ENCODE results near the gene STXBP4.

STXBP4 gene

GRCh38 chr17:55149485-55149884 is 180.9 kb downstream of the STXBP4 start:
- Mint-ChIP-seq H3K36me3 (ENCODE audit: low read depth) (no peaks in the 10 kb centered on the region), H3K4me1 (ENCODE audit: low read depth) (no peaks in the 10 kb centered on the region), H3K9me3 (no peaks in the 10 kb centered on the region), H3K4me3 (no peak overlapping the region), H3K27ac (no peak overlapping the region), H3K27me3 (ENCODE audit: low read depth) (no peaks in the 10 kb centered on the region)

DNA sequence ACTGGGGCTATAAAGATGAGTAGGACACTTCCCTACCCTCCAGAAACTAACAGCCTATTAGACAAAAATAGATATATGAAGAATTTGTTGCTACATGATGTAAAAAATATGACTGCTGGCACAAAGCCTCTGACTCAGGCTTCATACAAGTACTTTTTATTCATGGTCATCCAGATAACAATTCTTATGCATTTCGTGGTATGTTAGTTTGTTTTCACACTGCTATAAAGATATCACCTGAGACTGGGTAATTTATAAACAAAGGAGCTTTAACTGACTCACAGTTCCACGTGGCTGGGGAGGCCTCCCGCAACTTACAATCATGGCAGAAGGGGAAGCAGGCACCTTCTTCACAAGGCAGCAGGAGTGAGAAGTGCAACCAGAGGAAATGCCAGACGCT is 183.7 kb downstream of the STXBP4 start:
- Mint-ChIP-seq H3K27ac (no peak overlapping the region), H3K4me1 (ENCODE audit: low read depth) (no peaks in the 10 kb centered on the region), H3K27me3 (ENCODE audit: low read depth) (no peaks in the 10 kb centered on the region), H3K36me3 (ENCODE audit: low read depth) (no peaks in the 10 kb centered on the region), H3K4me3 (no peak overlapping the region), H3K9me3 (no peaks in the 10 kb centered on the region)

- no peak overlapping the region for H3K27ac Mint-ChIP-seq
- no peaks in the 10 kb centered on the region for H3K4me1 Mint-ChIP-seq (ENCODE audit: low read depth)
- no peaks in the 10 kb centered on the region for H3K27me3 Mint-ChIP-seq (ENCODE audit: low read depth)
- H3K36me3 Mint-ChIP-seq (ENCODE audit: low read depth), result no peaks in the 10 kb centered on the region
- H3K9me3 Mint-ChIP-seq, result no peaks in the 10 kb centered on the region
- H3K4me3 Mint-ChIP-seq, result no peak overlapping the region
Observed at GRCh38 chr17:55154101-55154500, 185.5 kb downstream of the STXBP4 start.

- no peaks in the 10 kb centered on the region for H3K27me3 Mint-ChIP-seq (ENCODE audit: low read depth)
Observed at GRCh38 chr17:55155856-55156560, 187.4 kb downstream of the STXBP4 start.

GRCh38 chr17:55157165-55157564 is 188.6 kb downstream of the STXBP4 start:
- H3K4me3 Mint-ChIP-seq, result no peak overlapping the region
- no peaks in the 10 kb centered on the region for H3K9me3 Mint-ChIP-seq
- no peaks in the 10 kb centered on the region for H3K36me3 Mint-ChIP-seq (ENCODE audit: low read depth)
- H3K27ac Mint-ChIP-seq, result no peak overlapping the region
- H3K4me1 Mint-ChIP-seq (ENCODE audit: low read depth), result no peaks in the 10 kb centered on the region
- H3K27me3 Mint-ChIP-seq (ENCODE audit: low read depth), result no peaks in the 10 kb centered on the region

More at GRCh38 chr17:55155856-55156560, 187.4 kb downstream of the STXBP4 start:
- Mint-ChIP-seq H3K27ac (no peak overlapping the region), H3K36me3 (ENCODE audit: low read depth) (no peaks in the 10 kb centered on the region), H3K4me3 (no peak overlapping the region), H3K4me1 (ENCODE audit: low read depth) (no peaks in the 10 kb centered on the region), H3K9me3 (no peaks in the 10 kb centered on the region)

- H3K36me3 Mint-ChIP-seq (ENCODE audit: low read depth), result no peaks in the 10 kb centered on the region
- no peak overlapping the region for H3K4me3 Mint-ChIP-seq
- H3K4me1 Mint-ChIP-seq (ENCODE audit: low read depth), result peaks cover 2% of the 10 kb centered on the region
- no peaks in the 10 kb centered on the region for H3K27me3 Mint-ChIP-seq (ENCODE audit: low read depth)
- H3K9me3 Mint-ChIP-seq, result no peaks in the 10 kb centered on the region
- no peak overlapping the region for H3K27ac Mint-ChIP-seq
Observed at GRCh38 chr17:55158439-55158838, 189.9 kb downstream of the STXBP4 start.

DNA sequence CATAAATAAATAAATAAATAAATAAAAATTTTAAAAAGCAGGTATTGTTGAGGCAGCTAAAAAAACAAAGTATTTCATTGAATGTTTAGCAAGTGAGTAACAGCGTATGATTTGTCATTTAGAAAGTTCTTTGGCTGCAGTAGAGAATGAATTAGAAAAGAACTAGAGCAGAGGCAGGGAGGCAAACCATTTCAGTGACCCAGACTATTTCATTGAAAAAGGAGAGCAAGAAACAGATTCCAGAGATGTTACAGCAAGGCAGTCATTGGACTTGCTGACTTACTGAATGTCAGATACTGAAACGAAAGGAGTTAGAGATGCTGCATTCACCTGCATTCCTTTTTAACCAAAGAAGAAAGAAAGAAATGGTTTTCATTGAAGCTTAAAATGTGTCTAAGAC is 190.7 kb downstream of the STXBP4 start:
- no peaks in the 10 kb centered on the region for H3K9me3 Mint-ChIP-seq
- H3K27me3 Mint-ChIP-seq (ENCODE audit: low read depth), result no peaks in the 10 kb centered on the region
- H3K4me3 Mint-ChIP-seq, result no peak overlapping the region
- H3K36me3 Mint-ChIP-seq (ENCODE audit: low read depth), result no peaks in the 10 kb centered on the region
- H3K4me1 Mint-ChIP-seq (ENCODE audit: low read depth), result peaks cover 2% of the 10 kb centered on the region
- no peak overlapping the region for H3K27ac Mint-ChIP-seq

DNA sequence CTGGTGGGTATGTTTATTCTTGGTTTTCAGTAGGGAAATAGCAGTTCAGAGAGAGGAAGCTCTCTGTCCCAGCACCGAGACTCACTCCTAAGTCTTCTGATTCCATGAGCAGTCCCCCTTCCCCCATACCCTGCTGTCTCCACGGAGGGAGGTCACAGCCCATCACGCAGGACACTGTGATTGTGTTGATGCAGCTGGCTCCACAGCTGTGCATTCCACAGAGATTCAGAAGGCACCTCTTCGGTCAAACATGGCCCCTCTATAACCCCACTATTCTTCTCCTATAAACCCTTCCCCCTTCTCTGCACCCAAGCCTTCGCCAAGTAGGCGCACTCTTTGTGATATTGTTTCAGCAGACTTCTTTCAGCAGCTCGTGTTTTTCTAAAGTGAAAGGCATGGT is 191.9 kb downstream of the STXBP4 start:
- H3K27me3 Mint-ChIP-seq (ENCODE audit: low read depth), result no peaks in the 10 kb centered on the region
- no peak overlapping the region for H3K27ac Mint-ChIP-seq
- H3K4me1 Mint-ChIP-seq (ENCODE audit: low read depth), result peaks cover 2% of the 10 kb centered on the region
- no peaks in the 10 kb centered on the region for H3K9me3 Mint-ChIP-seq
- H3K4me3 Mint-ChIP-seq, result no peak overlapping the region
- H3K36me3 Mint-ChIP-seq (ENCODE audit: low read depth), result no peaks in the 10 kb centered on the region

DNA sequence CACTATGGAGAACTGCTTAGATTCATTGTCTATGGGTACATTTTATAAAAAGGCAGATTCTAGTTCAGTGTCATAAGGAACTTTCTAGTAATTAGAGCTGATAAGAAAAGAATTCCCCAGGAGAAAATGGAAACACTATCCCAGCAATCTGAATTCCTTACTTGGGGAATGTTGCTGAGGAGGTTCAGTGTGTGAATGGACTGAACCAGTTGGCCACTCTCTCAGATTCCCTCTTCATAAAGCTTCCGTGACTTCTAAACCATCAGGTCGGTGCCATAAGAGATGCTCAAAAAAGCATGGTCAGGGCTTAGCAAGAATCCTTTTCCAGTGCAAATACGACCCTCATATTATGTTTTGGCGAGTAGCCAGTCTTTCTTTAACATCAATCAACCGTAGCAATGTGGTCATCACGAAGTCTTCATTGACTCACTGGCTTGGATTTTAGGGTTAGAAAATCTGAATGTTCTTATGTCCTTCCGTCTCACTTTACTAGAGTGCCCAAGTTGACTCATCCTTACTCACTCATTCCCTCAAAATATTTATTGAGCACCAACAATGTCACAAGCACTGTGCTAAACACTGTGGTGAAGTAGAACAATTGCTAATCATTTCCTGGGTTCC is 193.5 kb downstream of the STXBP4 start:
- Mint-ChIP-seq H3K4me1 (ENCODE audit: low read depth) (peaks cover 2% of the 10 kb centered on the region), H3K27me3 (ENCODE audit: low read depth) (no peaks in the 10 kb centered on the region), H3K36me3 (ENCODE audit: low read depth) (no peaks in the 10 kb centered on the region), H3K9me3 (no peaks in the 10 kb centered on the region), H3K27ac (no peak overlapping the region), H3K4me3 (no peak overlapping the region)

GRCh38 chr17:55162556-55162946 is 194.0 kb downstream of the STXBP4 start:
- Mint-ChIP-seq H3K4me3 (no peak overlapping the region), H3K4me1 (ENCODE audit: low read depth) (peaks cover 2% of the 10 kb centered on the region), H3K27me3 (ENCODE audit: low read depth) (no peaks in the 10 kb centered on the region), H3K9me3 (no peaks in the 10 kb centered on the region), H3K27ac (no peak overlapping the region), H3K36me3 (ENCODE audit: low read depth) (no peaks in the 10 kb centered on the region)

GRCh38 chr17:55163408-55163807 is 194.8 kb downstream of the STXBP4 start:
- H3K4me1 Mint-ChIP-seq (ENCODE audit: low read depth), result peaks cover 2% of the 10 kb centered on the region
- H3K4me3 Mint-ChIP-seq, result no peak overlapping the region
- H3K9me3 Mint-ChIP-seq, result no peaks in the 10 kb centered on the region
- H3K36me3 Mint-ChIP-seq (ENCODE audit: low read depth), result no peaks in the 10 kb centered on the region
- H3K27me3 Mint-ChIP-seq (ENCODE audit: low read depth), result no peaks in the 10 kb centered on the region
- no peak overlapping the region for H3K27ac Mint-ChIP-seq

- Mint-ChIP-seq H3K4me1 (ENCODE audit: low read depth) (peaks cover 2% of the 10 kb centered on the region), H3K9me3 (no peaks in the 10 kb centered on the region), H3K36me3 (ENCODE audit: low read depth) (no peaks in the 10 kb centered on the region), H3K4me3 (no peak overlapping the region), H3K27me3 (ENCODE audit: low read depth) (no peaks in the 10 kb centered on the region), H3K27ac (no peak overlapping the region)
Observed at GRCh38 chr17:55166506-55166905, 197.9 kb downstream of the STXBP4 start.

- Mint-ChIP-seq H3K27ac (no peak overlapping the region), H3K4me1 (ENCODE audit: low read depth) (peaks cover 2% of the 10 kb centered on the region), H3K27me3 (ENCODE audit: low read depth) (no peaks in the 10 kb centered on the region), H3K4me3 (no peak overlapping the region), H3K36me3 (ENCODE audit: low read depth) (no peaks in the 10 kb centered on the region), H3K9me3 (no peaks in the 10 kb centered on the region)
Observed at GRCh38 chr17:55167024-55167725, 198.6 kb downstream of the STXBP4 start.

- H3K27me3 Mint-ChIP-seq (ENCODE audit: low read depth), result no peaks in the 10 kb centered on the region
- H3K9me3 Mint-ChIP-seq, result no peaks in the 10 kb centered on the region
- no peaks in the 10 kb centered on the region for H3K36me3 Mint-ChIP-seq (ENCODE audit: low read depth)
- no peak overlapping the region for H3K27ac Mint-ChIP-seq
- H3K4me1 Mint-ChIP-seq (ENCODE audit: low read depth), result no peaks in the 10 kb centered on the region
- H3K4me3 Mint-ChIP-seq, result no peak overlapping the region
Observed at GRCh38 chr17:55168958-55169687, 200.6 kb downstream of the STXBP4 start.

All from T-helper 1 cell treated with Interleukin-12 subunit alpha and Interleukin-12 subunit beta and Interleukin-4 antibody, amounts not matched to agents 30 μg/mL and 1 μg/mL, for 36 hours (primary cell).